Keratinocyte (primary cell): ENCODE results near the gene TLR9.

Source experiments
- EZH2 ChIP-seq: IDR thresholded peaks from one replicate; pipeline ENCODE4 v1.6.1; 2012; ENCODE audit warnings: inconsistent platforms, mild to moderate bottlenecking, low read length, moderate library complexity
- TF ChIP-seq, protein P1 (sequence below), 3 experiments: IDR thresholded peaks in 1 of 3; conservative IDR thresholded peaks in 1 of 3; optimal IDR thresholded peaks in 1 of 3; 2 replicates in 2 of 3; 3 replicates in 1 of 3; pipeline versions ENCODE3 to v1.5.1; 2011; ENCODE audit warnings: low read length in 3 of 3, mild to moderate bottlenecking in 3 of 3, moderate library complexity in 2 of 3, control low read depth in 1 of 3, inconsistent platforms in 1 of 3; ENCODE audit not compliant: insufficient read depth in 2 of 3; ENCODE audit errors: extremely low read depth in 1 of 3

DNA sequence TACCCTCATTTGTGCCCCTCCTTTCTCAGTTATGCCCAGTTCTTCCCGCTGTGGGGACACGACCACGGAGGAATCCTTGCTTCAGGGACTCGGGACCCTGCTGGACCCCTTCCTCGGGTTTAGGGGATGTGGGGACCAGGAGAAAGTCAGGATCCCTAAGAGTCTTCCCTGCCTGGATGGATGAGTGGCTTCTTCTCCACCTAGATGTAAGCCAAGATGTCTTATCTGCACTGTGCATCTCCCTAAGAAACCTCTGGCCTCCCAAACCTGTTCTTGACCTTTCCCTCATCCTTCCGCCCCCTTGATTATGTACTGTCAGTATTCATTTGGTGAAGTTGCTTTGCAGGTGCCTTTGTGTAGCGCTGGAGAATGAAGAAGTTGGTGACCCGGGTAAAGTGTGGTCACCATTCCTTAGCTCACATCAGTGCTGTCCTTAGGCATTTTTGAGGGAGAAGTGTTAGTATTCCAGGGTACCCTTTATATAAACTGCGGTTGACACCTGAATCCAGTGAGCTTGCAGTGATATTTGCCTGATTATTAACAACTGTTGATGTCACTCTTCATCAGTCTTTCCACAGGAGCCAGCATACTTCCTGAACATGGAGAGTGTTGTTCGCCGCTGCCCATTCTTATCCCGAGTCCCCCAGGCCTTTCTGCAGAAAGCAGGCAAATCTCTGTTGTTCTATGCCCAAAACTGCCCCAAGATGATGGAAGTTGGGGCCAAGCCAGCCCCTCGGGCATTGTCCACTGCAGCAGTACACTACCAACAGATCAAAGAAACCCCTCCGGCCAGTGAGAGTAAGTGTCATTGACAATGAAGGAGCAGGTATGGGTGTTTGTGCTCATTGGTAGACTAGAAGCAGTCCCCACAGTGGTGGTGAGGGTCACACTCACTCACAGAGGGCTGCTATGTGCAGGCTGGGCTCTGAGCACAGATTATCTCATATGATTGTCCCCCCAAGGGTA lies 26.5 kb downstream of the TLR9 start:
- no peak for TF ChIP-seq EZH2
- TF ChIP-seq, protein P1, sequence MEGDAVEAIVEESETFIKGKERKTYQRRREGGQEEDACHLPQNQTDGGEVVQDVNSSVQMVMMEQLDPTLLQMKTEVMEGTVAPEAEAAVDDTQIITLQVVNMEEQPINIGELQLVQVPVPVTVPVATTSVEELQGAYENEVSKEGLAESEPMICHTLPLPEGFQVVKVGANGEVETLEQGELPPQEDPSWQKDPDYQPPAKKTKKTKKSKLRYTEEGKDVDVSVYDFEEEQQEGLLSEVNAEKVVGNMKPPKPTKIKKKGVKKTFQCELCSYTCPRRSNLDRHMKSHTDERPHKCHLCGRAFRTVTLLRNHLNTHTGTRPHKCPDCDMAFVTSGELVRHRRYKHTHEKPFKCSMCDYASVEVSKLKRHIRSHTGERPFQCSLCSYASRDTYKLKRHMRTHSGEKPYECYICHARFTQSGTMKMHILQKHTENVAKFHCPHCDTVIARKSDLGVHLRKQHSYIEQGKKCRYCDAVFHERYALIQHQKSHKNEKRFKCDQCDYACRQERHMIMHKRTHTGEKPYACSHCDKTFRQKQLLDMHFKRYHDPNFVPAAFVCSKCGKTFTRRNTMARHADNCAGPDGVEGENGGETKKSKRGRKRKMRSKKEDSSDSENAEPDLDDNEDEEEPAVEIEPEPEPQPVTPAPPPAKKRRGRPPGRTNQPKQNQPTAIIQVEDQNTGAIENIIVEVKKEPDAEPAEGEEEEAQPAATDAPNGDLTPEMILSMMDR (optimal IDR thresholded peaks at IDR 0.05 in 1 of 3, IDR thresholded peaks at IDR 0.05 in 1 of 3, conservative IDR thresholded peaks at IDR 0.05 in 1 of 3; ENCODE audit: extremely low read depth in 1 of 3, insufficient read depth in 2 of 3, low read length in 3 of 3): no peak
